Measurements from ENCODE around the gene MNT. TPM values are rescaled to one million over a fixed set of nuclear protein-coding genes. Genes with fewer than 3 reads are reported as not detected.

Gene MNT
- polyA plus RNA-seq, 1 donor (not counting 4 experiments of a cell fraction or from before 2014, with no cell fraction given): 2.0 TPM

- no peak for DNase-seq (ENCODE audit: low read depth, low spot score)
- H3K4me3 ChIP-seq (ENCODE audit: control insufficient read depth in 2 of 3, extremely low read depth in 1 of 3, insufficient read depth in 2 of 3, low read depth in 1 of 3, low read length in 3 of 3): peak overlapping the region in 1 of 3 experiments; percentile 36
- no peaks in the 10 kb centered on the region for H3K9me1 ChIP-seq (ENCODE audit: control insufficient read depth, extremely low read depth, insufficient read depth, low read length)
- H3K4me1 ChIP-seq (ENCODE audit: control insufficient read depth, extremely low read depth, insufficient read depth, low read length): peaks cover 13% of the 10 kb centered on the region
- FAIRE-seq: peak; percentile 88
- peak overlapping the region; percentile 48 for H3K9ac ChIP-seq (ENCODE audit: control insufficient read depth, extremely low read depth, insufficient read depth, low read length)
- H3K79me2 ChIP-seq (ENCODE audit: control insufficient read depth, insufficient read depth, low read length): no peaks in the 10 kb centered on the region
- no peaks in the 10 kb centered on the region for H3K9me3 ChIP-seq (ENCODE audit: control insufficient read depth, low read depth, low read length)
- H3K27me3 ChIP-seq (ENCODE audit: control insufficient read depth, extremely low read depth, insufficient read depth, low read length): no peaks in the 10 kb centered on the region
- peaks cover 11 to 23% of the 10 kb centered on the region in 2 experiments for H3K36me3 ChIP-seq (ENCODE audit: control insufficient read depth in 2 of 2, extremely low read depth in 1 of 2, insufficient read depth in 2 of 2, low read length in 2 of 2)
- no peaks in the 10 kb centered on the region for H4K20me1 ChIP-seq (ENCODE audit: control insufficient read depth, extremely low read depth, insufficient read depth, low read length)
- H2AFZ ChIP-seq (ENCODE audit: control insufficient read depth, low read length): peak overlapping the region; percentile 42
- H3K27ac ChIP-seq (ENCODE audit: control insufficient read depth, insufficient read depth, low read length): peak overlapping the region; percentile 50
- no peak for TF ChIP-seq CTCF (optimal IDR thresholded peaks at IDR 0.05 in 1 of 3, IDR thresholded peaks at IDR 0.05 in 1 of 3, conservative IDR thresholded peaks at IDR 0.05 in 1 of 3; ENCODE audit: extremely low read depth in 1 of 3, insufficient read depth in 2 of 3, low read length in 3 of 3)
- no peak for TF ChIP-seq EZH2 (IDR thresholded peaks at IDR 0.05; ENCODE audit: low read length)
- dilution Hi-C loops (cut with MboI; ENCODE audit: extremely low pct_ligation_motif_present, low sequenced_read_pairs): no loop called here
- H3K4me2 ChIP-seq (ENCODE audit: control insufficient read depth, extremely low read depth, insufficient read depth, low read depth, low read length): peak overlapping the region; percentile 68
Measured at GRCh38 chr17:2423271-2423670, 22.4 kb upstream of the MNT start.

GRCh38 chr17:2421315-2422147 lies 20.7 kb upstream of the MNT start:
- Histone ChIP-seq H3K79me2 (ENCODE audit: control insufficient read depth, insufficient read depth, low read length) (no peaks in the 10 kb centered on the region), H3K4me1 (ENCODE audit: control insufficient read depth, extremely low read depth, insufficient read depth, low read length) (peaks cover 13% of the 10 kb centered on the region), H3K9me1 (ENCODE audit: control insufficient read depth, extremely low read depth, insufficient read depth, low read length) (no peaks in the 10 kb centered on the region), H3K36me3 (ENCODE audit: control insufficient read depth in 2 of 2, extremely low read depth in 1 of 2, insufficient read depth in 2 of 2, low read length in 2 of 2) (peaks cover 11 to 27% of the 10 kb centered on the region in 2 experiments), H4K20me1 (ENCODE audit: control insufficient read depth, extremely low read depth, insufficient read depth, low read length) (no peaks in the 10 kb centered on the region), H3K9ac (ENCODE audit: control insufficient read depth, extremely low read depth, insufficient read depth, low read length) (no peak overlapping the region), H2AFZ (ENCODE audit: control insufficient read depth, low read length) (no peak overlapping the region), H3K27ac (ENCODE audit: control insufficient read depth, insufficient read depth, low read length) (no peak overlapping the region), H3K4me3 (ENCODE audit: control insufficient read depth in 2 of 3, extremely low read depth in 1 of 3, insufficient read depth in 2 of 3, low read depth in 1 of 3, low read length in 3 of 3) (no peak overlapping the region), H3K4me2 (ENCODE audit: control insufficient read depth, extremely low read depth, insufficient read depth, low read depth, low read length) (no peak overlapping the region), H3K9me3 (ENCODE audit: control insufficient read depth, low read depth, low read length) (no peaks in the 10 kb centered on the region), H3K27me3 (ENCODE audit: control insufficient read depth, extremely low read depth, insufficient read depth, low read length) (no peaks in the 10 kb centered on the region)
- TF ChIP-seq CTCF (optimal IDR thresholded peaks at IDR 0.05 in 1 of 3, IDR thresholded peaks at IDR 0.05 in 1 of 3, conservative IDR thresholded peaks at IDR 0.05 in 1 of 3; ENCODE audit: extremely low read depth in 1 of 3, insufficient read depth in 2 of 3, low read length in 3 of 3): peak in 1 of 3 experiments; percentile 20
- no peak for TF ChIP-seq EZH2 (IDR thresholded peaks at IDR 0.05; ENCODE audit: low read length)
- FAIRE-seq (no peak), DNase-seq (ENCODE audit: low read depth, low spot score) (no peak)
- dilution Hi-C loops (cut with MboI; ENCODE audit: extremely low pct_ligation_motif_present, low sequenced_read_pairs): no loop called here

Data from keratinocyte (primary cell).